ENCODE results near the gene PRSS16. TPM values are rescaled to one million over a fixed set of nuclear protein-coding genes. Genes with fewer than 3 reads are reported as not detected.

Gene PRSS16
- total RNA-seq, 1 donor from 2014 or later: 10.5 TPM

DNA sequence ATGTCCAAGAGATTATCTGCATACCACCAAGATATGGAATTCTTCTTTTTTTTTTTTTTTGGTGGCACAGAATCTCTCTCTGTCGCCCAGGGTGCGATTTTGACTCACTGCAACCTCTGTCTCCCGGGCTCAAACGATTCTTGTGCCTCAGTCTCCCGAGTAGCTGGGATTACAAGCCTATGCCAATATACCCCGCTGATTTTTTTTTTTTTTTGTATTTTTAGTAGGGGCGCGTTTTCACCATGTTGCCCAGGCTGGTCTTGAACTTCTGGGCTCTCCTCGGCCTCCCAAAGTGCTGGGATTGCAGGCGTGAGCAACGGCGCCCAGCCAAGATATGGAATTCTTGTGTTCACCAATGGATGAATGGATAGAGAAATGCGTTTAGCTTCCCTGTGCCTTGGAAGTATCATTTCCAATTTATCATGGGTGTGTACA, 33.6 kb downstream of the PRSS16 start:
- H3K27me3 Mint-ChIP-seq: peaks cover 69% of the 10 kb centered on the region
- H3K36me3 Mint-ChIP-seq: no peaks in the 10 kb centered on the region
- no peak for TF ChIP-seq CTCF (conservative IDR thresholded peaks at IDR 0.05)
- H3K4me3 Mint-ChIP-seq: peak overlapping the region; percentile 97
- peaks cover 14% of the 10 kb centered on the region for H3K4me1 Mint-ChIP-seq (ENCODE audit: unreplicated experiment)
- peak overlapping the region; percentile 91 for H3K27ac Mint-ChIP-seq
- no peaks in the 10 kb centered on the region for H3K9me3 Mint-ChIP-seq
- no peak for DNase-seq (ENCODE audit: extremely low spot score, unreplicated experiment)

DNA sequence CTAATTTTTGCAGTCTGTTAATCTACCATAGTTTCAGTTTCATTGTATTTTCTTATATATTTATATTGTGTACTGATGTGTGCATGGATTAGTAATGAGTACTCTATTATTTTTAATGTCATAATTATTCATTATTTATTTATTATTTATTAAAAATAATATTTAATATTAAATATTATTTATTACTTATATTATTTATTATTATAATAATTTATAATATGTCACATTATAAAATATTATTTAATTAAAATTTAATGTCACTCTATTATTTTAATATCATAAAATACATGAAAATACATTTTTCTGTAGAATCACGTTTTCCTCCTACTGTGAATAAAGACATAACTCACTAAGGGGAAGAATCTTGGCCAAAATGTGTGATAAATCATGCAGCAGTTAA, 34.1 kb downstream of the PRSS16 start:
- H3K36me3 Mint-ChIP-seq: no peaks in the 10 kb centered on the region
- peaks cover 14% of the 10 kb centered on the region for H3K4me1 Mint-ChIP-seq (ENCODE audit: unreplicated experiment)
- no peak for DNase-seq (ENCODE audit: extremely low spot score, unreplicated experiment)
- no peak overlapping the region for H3K27ac Mint-ChIP-seq
- no peaks in the 10 kb centered on the region for H3K9me3 Mint-ChIP-seq
- peak overlapping the region; percentile 97 for H3K4me3 Mint-ChIP-seq
- H3K27me3 Mint-ChIP-seq: peaks cover 70% of the 10 kb centered on the region
- no peak for TF ChIP-seq CTCF (conservative IDR thresholded peaks at IDR 0.05)

DNA sequence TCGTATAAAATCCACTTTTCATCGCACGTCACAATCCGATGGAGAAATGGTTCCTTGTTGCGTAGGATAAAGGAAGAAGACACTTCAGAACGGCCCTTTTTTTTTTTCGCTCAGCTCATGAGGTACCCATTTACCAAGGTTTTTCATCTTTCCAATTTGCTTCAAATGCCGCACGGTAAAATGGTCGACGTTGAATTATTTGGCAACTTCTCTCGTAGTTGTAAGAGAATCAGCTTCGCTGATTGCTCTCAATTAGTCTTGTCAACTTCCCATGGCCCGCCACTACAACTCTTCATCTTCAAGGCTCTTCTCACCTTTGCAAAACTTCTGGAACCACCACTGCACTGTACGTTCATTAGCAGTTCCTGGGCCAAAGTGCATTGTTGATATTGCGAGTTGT, 35.8 kb downstream of the PRSS16 start:
- no peak for TF ChIP-seq CTCF (conservative IDR thresholded peaks at IDR 0.05)
- no peak overlapping the region for H3K27ac Mint-ChIP-seq
- no peak for DNase-seq (ENCODE audit: extremely low spot score, unreplicated experiment)
- H3K4me3 Mint-ChIP-seq: no peak overlapping the region
- H3K36me3 Mint-ChIP-seq: no peaks in the 10 kb centered on the region
- H3K4me1 Mint-ChIP-seq (ENCODE audit: unreplicated experiment): peaks cover 22% of the 10 kb centered on the region
- H3K27me3 Mint-ChIP-seq: peaks cover 79% of the 10 kb centered on the region
- H3K9me3 Mint-ChIP-seq: no peaks in the 10 kb centered on the region

DNA sequence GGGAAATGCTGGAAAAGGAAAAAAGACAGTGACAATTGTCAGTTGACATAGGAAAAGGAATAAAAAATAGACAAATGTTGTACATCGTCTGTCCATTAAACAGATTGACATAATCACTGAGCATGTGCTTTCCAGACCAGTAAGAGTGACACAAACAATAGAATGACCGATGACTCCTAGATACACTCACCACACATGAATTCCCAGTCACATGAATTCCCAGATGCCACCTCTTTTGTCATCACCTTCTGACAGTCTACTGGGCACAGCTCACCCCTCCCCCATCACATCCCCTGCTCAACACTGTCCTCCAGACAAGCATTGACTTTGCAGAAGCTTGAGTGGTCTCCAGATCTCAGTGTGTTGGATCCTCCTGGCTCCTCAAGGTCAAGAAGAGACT, 38.6 kb downstream of the PRSS16 start:
- H3K4me3 Mint-ChIP-seq: no peak overlapping the region
- no peak for DNase-seq (ENCODE audit: extremely low spot score, unreplicated experiment)
- H3K27ac Mint-ChIP-seq: no peak overlapping the region
- peaks cover 89% of the 10 kb centered on the region for H3K27me3 Mint-ChIP-seq
- no peaks in the 10 kb centered on the region for H3K9me3 Mint-ChIP-seq
- H3K36me3 Mint-ChIP-seq: peaks cover 5% of the 10 kb centered on the region
- no peak for TF ChIP-seq CTCF (conservative IDR thresholded peaks at IDR 0.05)
- peaks cover 19% of the 10 kb centered on the region for H3K4me1 Mint-ChIP-seq (ENCODE audit: unreplicated experiment)

DNA sequence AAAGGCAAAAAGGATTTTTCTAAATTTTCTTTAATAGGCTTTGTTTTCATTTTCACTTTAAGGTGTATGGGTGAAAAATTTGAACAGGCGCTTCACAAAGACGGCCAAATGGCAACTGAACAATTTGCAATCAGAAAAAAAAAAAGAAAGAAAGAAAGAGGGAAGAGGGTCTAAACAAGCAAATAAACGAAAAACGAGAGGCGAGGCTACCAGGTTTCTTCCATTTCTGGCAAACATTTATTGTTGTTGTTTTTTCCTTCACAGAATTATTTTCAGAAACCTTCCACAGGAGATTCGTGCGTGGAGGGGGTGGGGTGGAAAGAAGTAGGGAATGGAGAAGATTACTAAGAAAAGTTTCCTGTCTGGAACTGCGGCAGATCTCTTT, 40.2 kb downstream of the PRSS16 start:
- Mint-ChIP-seq H3K27ac (peak overlapping the region; percentile 31), H3K4me1 (ENCODE audit: unreplicated experiment) (peaks cover 19% of the 10 kb centered on the region), H3K36me3 (peaks cover 5% of the 10 kb centered on the region), H3K4me3 (peak overlapping the region; percentile 82), H3K27me3 (peaks cover 95% of the 10 kb centered on the region), H3K9me3 (no peaks in the 10 kb centered on the region)
- DNase-seq (ENCODE audit: extremely low spot score, unreplicated experiment): no peak
- TF ChIP-seq CTCF (conservative IDR thresholded peaks at IDR 0.05): no peak
